ENCODE results near the gene GCNT4. TPM values are rescaled to one million over a fixed set of nuclear protein-coding genes. Genes with fewer than 3 reads are reported as not detected.
A peak's percentile ranks its signal among the peaks of the same experiment; 100 is the strongest.

GCNT4 gene
- total RNA-seq, 2 experiments from 2014 or later: 2.1 to 2.4 TPM

- Mint-ChIP-seq H3K4me1 (ENCODE audit: low read depth) (peaks cover 72% of the 10 kb centered on the region), H3K27me3 (ENCODE audit: low read depth) (no peaks in the 10 kb centered on the region), H3K4me3 (no peak overlapping the region), H3K27ac (peak overlapping the region; percentile 15), H3K36me3 (ENCODE audit: low read depth) (no peaks in the 10 kb centered on the region), H3K9me3 (no peaks in the 10 kb centered on the region)
- intact Hi-C loops (cut with micrococcal nuclease): no loop called here
- no peak for DNase-seq
- CTCF ChIA-PET: interaction anchor here (0.9 to 1.6 kb wide), 2 partner anchors 13 kb away, joined by 3 to 11 read pairs; no protein-coding TSS in a partner anchor
These were observed 10.7 kb upstream of the GCNT4 start for GRCh38 chr5:75062925-75063531.

GRCh38 chr5:75059912-75060545 is 7.7 kb upstream of the GCNT4 start:
- H3K9me3 Mint-ChIP-seq: no peaks in the 10 kb centered on the region
- intact Hi-C loops (cut with micrococcal nuclease): loop anchor here (1.0 to 10.0 kb wide), 3 partner anchors 9 to 1415 kb away; partner anchors contain the start of gene IQGAP2
- H3K27ac Mint-ChIP-seq: peak overlapping the region; percentile 80
- CTCF ChIA-PET: interaction anchor here (0.6 to 4.3 kb wide), 9 partner anchors 8 to 177 kb away, joined by 3 to 23 read pairs (median 3); partner anchors contain the start of genes ANKRD31 and GCNT4
- H3K27me3 Mint-ChIP-seq (ENCODE audit: low read depth): no peaks in the 10 kb centered on the region
- H3K4me1 Mint-ChIP-seq (ENCODE audit: low read depth): peaks cover 84% of the 10 kb centered on the region
- peak; percentile 65 for DNase-seq
- H3K36me3 Mint-ChIP-seq (ENCODE audit: low read depth): no peaks in the 10 kb centered on the region
- peak overlapping the region; percentile 1 for H3K4me3 Mint-ChIP-seq

- no peaks in the 10 kb centered on the region for H3K27me3 Mint-ChIP-seq (ENCODE audit: low read depth)
- no peaks in the 10 kb centered on the region for H3K9me3 Mint-ChIP-seq
- H3K4me1 Mint-ChIP-seq (ENCODE audit: low read depth): peaks cover 89% of the 10 kb centered on the region
- intact Hi-C loops (cut with micrococcal nuclease): loop anchor here (1.0 to 10.0 kb wide), 3 partner anchors 8 to 1416 kb away; partner anchors contain the start of gene IQGAP2
- no peaks in the 10 kb centered on the region for H3K36me3 Mint-ChIP-seq (ENCODE audit: low read depth)
- peak overlapping the region; percentile 80 for H3K27ac Mint-ChIP-seq
- DNase-seq: no peak
- CTCF ChIA-PET: interaction anchor here (0.7 to 4.3 kb wide), 8 partner anchors 10 to 178 kb away, joined by 3 to 23 read pairs (median 3); partner anchors contain the start of gene ANKRD31
- H3K4me3 Mint-ChIP-seq: no peak overlapping the region
These were observed 6.7 kb upstream of the GCNT4 start for GRCh38 chr5:75058986-75059535.

DNA sequence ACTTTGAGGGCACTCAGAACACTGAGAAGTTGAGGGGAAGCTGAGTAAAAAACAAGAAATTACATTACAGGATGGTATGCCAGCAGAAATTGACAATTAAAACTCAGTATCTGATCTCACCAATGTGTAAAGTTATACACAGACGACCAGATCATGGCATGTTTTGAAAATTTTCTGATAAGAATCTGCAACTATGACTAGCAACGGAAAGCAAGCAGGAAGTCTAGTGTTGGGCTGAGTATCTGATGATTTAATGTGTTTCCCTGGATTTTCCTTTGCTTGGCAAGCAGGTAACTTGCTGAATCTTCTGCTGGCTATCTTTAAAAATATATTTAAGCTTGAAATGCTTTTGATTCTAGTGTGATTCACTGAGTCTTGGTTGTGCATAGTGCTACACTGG is 5.2 kb upstream of the GCNT4 start:
- Mint-ChIP-seq H3K4me1 (ENCODE audit: low read depth) (peaks cover 76% of the 10 kb centered on the region), H3K9me3 (no peaks in the 10 kb centered on the region), H3K27ac (peak overlapping the region; percentile 9), H3K36me3 (ENCODE audit: low read depth) (no peaks in the 10 kb centered on the region), H3K4me3 (no peak overlapping the region), H3K27me3 (ENCODE audit: low read depth) (no peaks in the 10 kb centered on the region)
- CTCF ChIA-PET: interaction anchor here (0.6 to 4.3 kb wide), 4 partner anchors 8 to 418 kb away, joined by 4 to 23 read pairs (median 5); no protein-coding TSS in a partner anchor
- intact Hi-C loops (cut with micrococcal nuclease): loop anchor here (10.0 kb wide), 2 partner anchors 1347 to 1417 kb away; partner anchors contain the start of gene IQGAP2
- DNase-seq: no peak

DNA sequence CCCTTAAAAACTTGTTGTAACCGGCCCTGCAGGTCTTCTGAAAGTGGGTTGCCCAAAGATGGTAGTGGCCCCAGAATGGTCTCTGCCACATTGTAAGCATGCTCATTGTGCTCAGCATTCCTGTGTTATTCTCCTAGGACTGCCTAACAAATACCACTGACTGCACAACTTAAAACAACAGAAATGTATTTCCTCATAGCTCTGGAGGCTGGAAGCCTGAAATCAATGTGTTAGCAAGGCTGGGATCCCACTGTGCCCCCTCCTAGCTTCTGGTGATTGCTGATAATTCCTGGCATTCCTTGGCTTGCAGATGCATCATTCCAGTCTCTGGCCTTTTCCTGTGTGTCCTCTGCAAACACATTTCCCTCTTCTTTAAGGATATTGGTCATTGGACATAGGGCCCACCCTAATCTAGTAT is 3.4 kb upstream of the GCNT4 start:
- CTCF ChIA-PET: interaction anchor here (1.2 kb wide), 1 partner anchor 10 kb away, joined by 3 read pairs; no protein-coding TSS in a partner anchor
- Mint-ChIP-seq H3K27me3 (ENCODE audit: low read depth) (no peaks in the 10 kb centered on the region), H3K27ac (no peak overlapping the region), H3K36me3 (ENCODE audit: low read depth) (no peaks in the 10 kb centered on the region), H3K9me3 (no peaks in the 10 kb centered on the region), H3K4me3 (no peak overlapping the region), H3K4me1 (ENCODE audit: low read depth) (peaks cover 74% of the 10 kb centered on the region)
- DNase-seq: no peak
- intact Hi-C loops (cut with micrococcal nuclease): loop anchor here (10.0 kb wide), 2 partner anchors 1349 to 1419 kb away; partner anchors contain the start of gene IQGAP2

DNA sequence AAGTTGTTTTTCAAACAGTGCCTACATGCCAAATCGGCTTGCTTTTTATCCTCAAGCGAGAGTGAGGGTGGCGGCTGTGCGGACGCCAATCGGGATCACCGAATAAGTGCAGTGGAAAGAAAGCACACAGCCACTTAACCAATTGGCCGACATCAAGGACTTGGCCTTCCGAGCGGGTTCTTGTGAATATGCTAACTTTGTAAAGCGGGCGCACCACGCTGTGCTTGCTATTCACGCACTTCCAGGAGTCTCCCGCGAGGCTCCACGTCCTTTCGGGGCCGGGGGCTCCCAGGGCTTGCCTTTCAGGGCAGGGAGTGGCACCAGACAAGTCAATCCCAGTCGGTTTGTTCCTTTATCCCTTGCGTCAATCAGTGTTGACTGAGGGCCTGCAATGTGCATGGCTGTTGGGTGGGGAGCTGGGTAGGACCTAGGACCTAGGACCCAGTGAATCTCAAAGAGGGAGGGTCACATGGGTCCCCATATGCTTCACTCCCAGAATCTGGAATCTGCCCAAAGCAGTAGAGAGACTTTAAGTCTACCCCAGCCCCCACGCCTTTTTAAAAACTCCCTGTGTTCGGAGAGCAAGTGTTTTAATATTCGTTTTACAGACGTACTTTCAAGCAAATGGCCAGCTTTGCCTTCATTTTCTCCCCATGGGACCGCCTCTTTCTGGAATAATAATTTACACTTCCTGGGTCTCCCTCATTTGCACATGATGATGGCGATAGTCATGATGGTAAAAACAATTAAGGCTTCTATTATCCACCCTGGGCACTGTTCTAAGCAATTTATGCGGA is 2.0 kb upstream of the GCNT4 start:
- Mint-ChIP-seq H3K27me3 (ENCODE audit: low read depth) (no peaks in the 10 kb centered on the region), H3K4me1 (ENCODE audit: low read depth) (peaks cover 74% of the 10 kb centered on the region), H3K4me3 (peak overlapping the region; percentile 86), H3K36me3 (ENCODE audit: low read depth) (no peaks in the 10 kb centered on the region), H3K9me3 (no peaks in the 10 kb centered on the region), H3K27ac (peak overlapping the region; percentile 92)
- intact Hi-C loops (cut with micrococcal nuclease): loop anchor here (5.0 to 10.0 kb wide), 9 partner anchors 53 to 1488 kb away; partner anchors contain the start of genes FAM169A, GFM2, HEXB and IQGAP2
- DNase-seq: peak; percentile 48
- CTCF ChIA-PET: interaction anchor here (0.6 to 3.6 kb wide), 3 partner anchors 18 to 182 kb away, joined by 3 to 16 read pairs (median 4); partner anchors contain the start of gene ANKRD31

DNA sequence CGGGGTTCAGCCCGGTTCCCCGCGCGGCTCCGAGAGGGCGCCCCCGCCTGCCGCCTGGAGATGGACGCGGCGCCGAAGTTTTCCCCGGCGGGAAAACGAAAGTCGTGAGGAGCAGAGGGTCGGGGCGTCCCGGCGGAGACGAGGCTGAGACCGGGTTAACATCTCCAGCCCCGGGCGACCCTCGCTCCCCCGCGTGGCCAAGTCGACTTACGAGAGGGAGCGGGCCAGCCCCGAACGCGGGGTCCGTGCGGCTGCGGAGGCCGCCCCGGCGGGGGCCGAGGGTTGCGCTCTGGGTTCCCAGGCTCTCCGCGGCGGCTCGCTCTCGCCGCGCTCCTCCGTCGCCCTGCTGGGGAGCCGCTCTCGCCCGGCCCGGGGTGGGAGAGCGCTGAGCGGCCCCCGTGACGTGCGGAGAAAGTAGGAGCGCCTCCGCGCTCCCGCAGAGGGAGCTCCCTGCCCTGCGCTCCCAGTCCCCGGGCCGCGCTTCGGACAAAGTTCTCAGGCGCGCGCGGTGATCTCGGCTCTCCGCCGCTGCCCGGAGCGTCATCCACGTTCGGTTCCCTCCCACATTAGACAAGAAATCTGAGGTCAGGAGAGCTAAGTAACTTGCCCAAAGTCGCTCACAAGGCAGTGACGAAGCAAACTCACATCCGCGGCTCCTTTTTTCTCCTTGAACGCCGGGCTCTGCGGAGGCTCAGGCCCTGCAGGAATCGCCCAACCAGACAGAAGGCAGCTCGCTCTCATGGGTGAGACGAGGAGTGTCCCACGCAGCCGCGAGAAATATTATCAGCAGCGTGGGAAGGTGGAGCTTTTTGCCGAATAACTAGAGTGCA is 1.2 kb upstream of the GCNT4 start:
- Mint-ChIP-seq H3K4me3 (peak overlapping the region; percentile 86), H3K4me1 (ENCODE audit: low read depth) (peaks cover 73% of the 10 kb centered on the region), H3K9me3 (no peaks in the 10 kb centered on the region), H3K27ac (peak overlapping the region; percentile 92), H3K36me3 (ENCODE audit: low read depth) (no peaks in the 10 kb centered on the region), H3K27me3 (ENCODE audit: low read depth) (no peaks in the 10 kb centered on the region)
- CTCF ChIA-PET: interaction anchor here (0.7 to 3.6 kb wide), 3 partner anchors 76 to 283 kb away, joined by 3 to 16 read pairs (median 4); partner anchors contain the start of genes ANKRD31 and HMGCR
- DNase-seq: peak; percentile 67
- intact Hi-C loops (cut with micrococcal nuclease): loop anchor here (5.0 to 10.0 kb wide), 9 partner anchors 54 to 1489 kb away; partner anchors contain the start of genes FAM169A, GFM2, HEXB and IQGAP2

DNA sequence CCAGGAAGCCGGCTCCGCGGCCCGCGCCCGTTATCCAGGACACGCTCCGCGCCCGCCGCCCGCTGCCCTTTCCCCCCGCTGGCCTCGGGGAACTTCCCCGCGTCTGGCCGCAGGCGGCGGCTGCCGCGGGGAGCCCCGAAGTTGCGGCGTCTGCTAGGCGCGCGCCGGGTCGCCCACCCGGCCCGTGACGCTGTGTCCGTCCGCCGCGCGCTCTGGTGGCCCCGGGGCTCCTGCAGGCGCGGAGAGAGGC is 621 bp upstream of the GCNT4 start:
- Mint-ChIP-seq H3K36me3 (ENCODE audit: low read depth) (no peaks in the 10 kb centered on the region), H3K9me3 (no peaks in the 10 kb centered on the region), H3K4me1 (ENCODE audit: low read depth) (peaks cover 73% of the 10 kb centered on the region), H3K4me3 (peak overlapping the region; percentile 86), H3K27me3 (ENCODE audit: low read depth) (no peaks in the 10 kb centered on the region), H3K27ac (no peak overlapping the region)
- DNase-seq: no peak
- intact Hi-C loops (cut with micrococcal nuclease): loop anchor here (5.0 to 10.0 kb wide), 9 partner anchors 54 to 1489 kb away; partner anchors contain the start of genes FAM169A, GFM2, HEXB and IQGAP2
- CTCF ChIA-PET: interaction anchor here (1.0 to 3.6 kb wide), 2 partner anchors 184 to 284 kb away, joined by 3 to 16 read pairs; partner anchors contain the start of genes ANKRD31 and HMGCR

GRCh38 chr5:75051217-75051751 is 1.1 kb downstream of the GCNT4 start:
- H3K9me3 Mint-ChIP-seq: no peaks in the 10 kb centered on the region
- peak overlapping the region; percentile 84 for H3K4me3 Mint-ChIP-seq
- peak overlapping the region; percentile 93 for H3K27ac Mint-ChIP-seq
- peaks cover 3% of the 10 kb centered on the region for H3K36me3 Mint-ChIP-seq (ENCODE audit: low read depth)
- CTCF ChIA-PET: interaction anchor here (0.7 to 3.6 kb wide), 10 partner anchors 8 to 524 kb away, joined by 3 to 23 read pairs (median 9); partner anchors contain the start of gene ANKRD31
- H3K4me1 Mint-ChIP-seq (ENCODE audit: low read depth): peaks cover 60% of the 10 kb centered on the region
- DNase-seq: peak; percentile 72
- H3K27me3 Mint-ChIP-seq (ENCODE audit: low read depth): no peaks in the 10 kb centered on the region
- intact Hi-C loops (cut with micrococcal nuclease): loop anchor here (1.0 to 10.0 kb wide), 16 partner anchors 8 to 1491 kb away; partner anchors contain the start of genes CERT1, FAM169A, GFM2 and HEXB

DNA sequence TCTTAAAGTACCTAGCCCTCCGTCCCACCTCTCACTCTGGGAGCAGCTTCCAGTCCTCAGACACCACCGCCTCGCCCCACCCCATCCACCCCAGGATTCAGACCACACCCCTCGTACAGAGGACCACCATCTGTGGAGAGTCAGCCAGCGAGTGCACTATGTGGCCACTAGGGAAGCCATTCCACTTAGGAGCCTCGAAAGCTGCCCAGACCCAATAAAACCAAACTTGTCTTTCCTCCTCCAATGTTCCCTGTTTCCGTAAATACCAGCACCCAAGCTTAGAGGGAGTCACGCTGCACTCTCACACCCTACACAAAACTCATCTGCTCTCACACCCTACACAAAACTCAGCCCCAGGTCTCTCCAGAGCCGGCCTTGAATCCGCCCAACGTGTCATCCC is 1.9 kb downstream of the GCNT4 start:
- Mint-ChIP-seq H3K27me3 (ENCODE audit: low read depth) (no peaks in the 10 kb centered on the region), H3K36me3 (ENCODE audit: low read depth) (peaks cover 9% of the 10 kb centered on the region), H3K9me3 (no peaks in the 10 kb centered on the region), H3K4me1 (ENCODE audit: low read depth) (peaks cover 59% of the 10 kb centered on the region), H3K4me3 (peak overlapping the region; percentile 84), H3K27ac (peak overlapping the region; percentile 93)
- intact Hi-C loops (cut with micrococcal nuclease): loop anchor here (1.0 to 10.0 kb wide), 14 partner anchors 40 to 1492 kb away; partner anchors contain the start of genes CERT1, FAM169A, GFM2 and HEXB
- CTCF ChIA-PET: interaction anchor here (0.6 to 4.5 kb wide), 47 partner anchors 9 to 631 kb away, joined by 3 to 40 read pairs (median 4); partner anchors contain the start of genes ANKRD31 and HMGCR
- DNase-seq: peak; percentile 30
